ENCODE data around the gene RNF13.

DNA sequence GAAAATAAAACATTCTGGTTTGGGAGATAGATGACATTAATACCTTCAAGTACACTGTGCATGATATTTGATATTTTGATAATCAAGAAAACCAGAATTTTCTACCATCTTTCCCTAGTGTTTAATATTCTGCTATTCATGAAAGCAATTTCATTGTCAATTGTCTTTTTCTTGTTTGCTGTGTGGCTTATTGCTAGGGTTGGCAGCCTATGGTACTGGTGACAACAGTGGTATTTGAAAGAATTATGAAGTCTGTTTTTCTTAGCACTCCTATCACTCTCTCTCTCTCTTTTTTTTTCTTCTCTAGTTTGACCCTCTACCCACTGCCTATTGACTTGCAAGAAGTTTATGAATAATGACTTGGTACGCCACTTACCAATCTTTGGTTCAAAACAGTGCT lies 15.4 kb downstream of the RNF13 start:
- TF ChIP-seq, protein P1, sequence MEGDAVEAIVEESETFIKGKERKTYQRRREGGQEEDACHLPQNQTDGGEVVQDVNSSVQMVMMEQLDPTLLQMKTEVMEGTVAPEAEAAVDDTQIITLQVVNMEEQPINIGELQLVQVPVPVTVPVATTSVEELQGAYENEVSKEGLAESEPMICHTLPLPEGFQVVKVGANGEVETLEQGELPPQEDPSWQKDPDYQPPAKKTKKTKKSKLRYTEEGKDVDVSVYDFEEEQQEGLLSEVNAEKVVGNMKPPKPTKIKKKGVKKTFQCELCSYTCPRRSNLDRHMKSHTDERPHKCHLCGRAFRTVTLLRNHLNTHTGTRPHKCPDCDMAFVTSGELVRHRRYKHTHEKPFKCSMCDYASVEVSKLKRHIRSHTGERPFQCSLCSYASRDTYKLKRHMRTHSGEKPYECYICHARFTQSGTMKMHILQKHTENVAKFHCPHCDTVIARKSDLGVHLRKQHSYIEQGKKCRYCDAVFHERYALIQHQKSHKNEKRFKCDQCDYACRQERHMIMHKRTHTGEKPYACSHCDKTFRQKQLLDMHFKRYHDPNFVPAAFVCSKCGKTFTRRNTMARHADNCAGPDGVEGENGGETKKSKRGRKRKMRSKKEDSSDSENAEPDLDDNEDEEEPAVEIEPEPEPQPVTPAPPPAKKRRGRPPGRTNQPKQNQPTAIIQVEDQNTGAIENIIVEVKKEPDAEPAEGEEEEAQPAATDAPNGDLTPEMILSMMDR (IDR thresholded peaks at IDR 0.05): no peak
- no peak for TF ChIP-seq POLR2A (IDR thresholded peaks at IDR 0.05)
